Hematopoietic multipotent progenitor cell treated with erythropoietin and hydrocortisone succinate and interleukin-3 and kit ligand, for 15 days (in vitro differentiated cells): ENCODE measurements around the gene OGT.
"Not testable (repeated sequence)": the region's sequence is repeated elsewhere in the genome, so short reads cannot be mapped to it uniquely, and the experiment has no call there.

Source experiments
- DNase-seq: peaks from one replicate; pipeline ENCODE4 v3.0.0-alpha.2; 2015; ENCODE audit warnings: low spot score

The OGT gene

GRCh38 chrX:71532753-71533425 is at the start of gene OGT:
Gene OGT (plus strand): TSS chrX:71533104. CDS start chrX:71533300, 196 bp downstream.
- peak; percentile 89 for DNase-seq

- DNase-seq, result no peak
Observed at GRCh38 chrX:71487814-71488213, 45.1 kb upstream of the OGT start.

- no peak for DNase-seq
Observed at GRCh38 chrX:71489540-71489939, 43.4 kb upstream of the OGT start.

- DNase-seq, result peak; percentile 28
Observed at GRCh38 chrX:71492231-71493065, 40.5 kb upstream of the OGT start.

GRCh38 chrX:71493111-71493613 is 39.7 kb upstream of the OGT start:
- DNase-seq, result peak; percentile 8

- DNase-seq, result not testable (repeated sequence)
Observed at GRCh38 chrX:71495979-71496378, 36.9 kb upstream of the OGT start.

GRCh38 chrX:71496476-71496875 is 36.4 kb upstream of the OGT start:
- DNase-seq, result no peak

- not testable (repeated sequence) for DNase-seq
Observed at GRCh38 chrX:71502080-71502479, 30.8 kb upstream of the OGT start.

- DNase-seq, result no peak
Observed at GRCh38 chrX:71504346-71504745, 28.6 kb upstream of the OGT start.

- DNase-seq, result no peak
Observed at GRCh38 chrX:71509289-71509688, 23.6 kb upstream of the OGT start.

GRCh38 chrX:71510161-71510560 is 22.7 kb upstream of the OGT start:
- no peak for DNase-seq

- DNase-seq, result not testable (repeated sequence)
Observed at GRCh38 chrX:71513731-71514130, 19.2 kb upstream of the OGT start.

- DNase-seq, result no peak
Observed at GRCh38 chrX:71514367-71515037, 18.4 kb upstream of the OGT start.

GRCh38 chrX:71515038-71515396 is 17.9 kb upstream of the OGT start:
- no peak for DNase-seq

GRCh38 chrX:71525316-71525715 is 7.6 kb upstream of the OGT start:
- no peak for DNase-seq

- DNase-seq, result peak; percentile 51
Observed at GRCh38 chrX:71532078-71532752, 689 bp upstream of the OGT start.

GRCh38 chrX:71533516-71533850 is 579 bp downstream of the OGT start:
- no peak for DNase-seq

- DNase-seq, result peak; percentile 38
Observed at GRCh38 chrX:71533851-71534561, 1.1 kb downstream of the OGT start.

- no peak for DNase-seq
Observed at GRCh38 chrX:71534773-71535544, 2.1 kb downstream of the OGT start.

GRCh38 chrX:71536285-71536684 is 3.4 kb downstream of the OGT start:
- DNase-seq, result no peak

- no peak for DNase-seq
Observed at GRCh38 chrX:71537743-71538142, 4.8 kb downstream of the OGT start.
